Measurements from ENCODE around the gene AXIN1.

GRCh38 chr16:363766-364490 lies 11.4 kb upstream of the AXIN1 start:
- no peak for TF ChIP-seq CTCF (conservative IDR thresholded peaks at IDR 0.05 in 1 of 2, IDR thresholded peaks at IDR 0.05 in 1 of 2; ENCODE audit: low read depth in 1 of 2, low read length in 2 of 2)
- TF ChIP-seq EZH2 (IDR thresholded peaks at IDR 0.05; ENCODE audit: low read length, missing control alignments), result no peak
